Brain microvascular endothelial cell (primary cell): ENCODE results near the gene KRT15.

ENCODE experiments used
- DNase-seq: peaks from one replicate; pipeline ENCODE4 v3.0.0-alpha.2; 2020
- H3K27ac ChIP-seq: fragments of 250-450 bp; sonication (Bioruptor Pico); 2 replicates; pipeline ENCODE4 v1.5.1; 2020; ENCODE audit warnings: mild to moderate bottlenecking, moderate library complexity
- H3K27me3 ChIP-seq: fragments of 250-450 bp; sonication (Bioruptor Pico); replicated peaks from 2 replicates; pipeline ENCODE4 v1.5.1; 2020; ENCODE audit warnings: mild to moderate bottlenecking
- H3K36me3 ChIP-seq: fragments of 250-450 bp; sonication (Bioruptor Pico); replicated peaks from 2 replicates; pipeline ENCODE4 v1.5.1; 2020; ENCODE audit warnings: mild to moderate bottlenecking
- H3K4me3 ChIP-seq: 2 replicates; pipeline ENCODE4 v1.5.1; 2011; ENCODE audit warnings: low read depth, mild to moderate bottlenecking, control low read depth, low read length, moderate library complexity
- in situ Hi-C: cut with HindIII; loops from 2 replicates; pipeline ENCODE4 v1.10.0; 2017; ENCODE audit warnings: low sequenced_read_pairs, low pct_ligation_motif_present
- TF ChIP-seq, protein P1 (sequence below): IDR thresholded peaks from 2 replicates; pipeline ENCODE4 v1.5.1; 2011; ENCODE audit warnings: low read depth, mild to moderate bottlenecking, moderate library complexity, low read length, control low read depth, inconsistent platforms; ENCODE audit errors: missing control alignments

The KRT15 gene

GRCh38 chr17:41538565-41538991, 19.9 kb upstream of the KRT15 start:
- Histone ChIP-seq H3K4me3 (no peak overlapping the region), H3K27me3 (no peaks in the 10 kb centered on the region), H3K36me3 (no peaks in the 10 kb centered on the region), H3K27ac (no peak overlapping the region)
- TF ChIP-seq, protein P1, sequence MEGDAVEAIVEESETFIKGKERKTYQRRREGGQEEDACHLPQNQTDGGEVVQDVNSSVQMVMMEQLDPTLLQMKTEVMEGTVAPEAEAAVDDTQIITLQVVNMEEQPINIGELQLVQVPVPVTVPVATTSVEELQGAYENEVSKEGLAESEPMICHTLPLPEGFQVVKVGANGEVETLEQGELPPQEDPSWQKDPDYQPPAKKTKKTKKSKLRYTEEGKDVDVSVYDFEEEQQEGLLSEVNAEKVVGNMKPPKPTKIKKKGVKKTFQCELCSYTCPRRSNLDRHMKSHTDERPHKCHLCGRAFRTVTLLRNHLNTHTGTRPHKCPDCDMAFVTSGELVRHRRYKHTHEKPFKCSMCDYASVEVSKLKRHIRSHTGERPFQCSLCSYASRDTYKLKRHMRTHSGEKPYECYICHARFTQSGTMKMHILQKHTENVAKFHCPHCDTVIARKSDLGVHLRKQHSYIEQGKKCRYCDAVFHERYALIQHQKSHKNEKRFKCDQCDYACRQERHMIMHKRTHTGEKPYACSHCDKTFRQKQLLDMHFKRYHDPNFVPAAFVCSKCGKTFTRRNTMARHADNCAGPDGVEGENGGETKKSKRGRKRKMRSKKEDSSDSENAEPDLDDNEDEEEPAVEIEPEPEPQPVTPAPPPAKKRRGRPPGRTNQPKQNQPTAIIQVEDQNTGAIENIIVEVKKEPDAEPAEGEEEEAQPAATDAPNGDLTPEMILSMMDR = no peak
- in situ Hi-C loops = no loop called here
- no peak for DNase-seq

DNA sequence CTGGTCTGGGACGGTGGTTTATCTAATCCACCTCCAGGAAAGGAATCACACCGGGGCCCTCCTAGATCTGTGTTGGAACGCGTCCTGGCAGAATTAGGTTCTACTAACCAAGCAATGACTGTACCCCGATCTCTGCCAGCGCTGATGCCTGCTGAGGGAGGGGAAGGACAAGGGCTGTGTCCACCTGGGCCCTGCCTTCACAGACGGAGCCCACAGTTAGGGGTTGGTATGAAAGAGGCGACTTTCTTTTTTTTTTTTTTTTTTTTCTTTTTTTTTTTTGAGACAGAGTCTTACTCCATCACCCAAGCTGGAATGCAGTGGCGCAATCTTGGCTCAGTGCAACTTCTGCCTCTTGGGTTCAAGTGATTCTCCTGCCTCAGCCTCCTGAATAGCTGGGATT, 19.3 kb upstream of the KRT15 start:
- DNase-seq = no peak
- TF ChIP-seq, protein P1 = no peak
- H3K27me3 ChIP-seq = no peaks in the 10 kb centered on the region
- H3K36me3 ChIP-seq = no peaks in the 10 kb centered on the region
- no peak overlapping the region for H3K4me3 ChIP-seq
- H3K27ac ChIP-seq = no peak overlapping the region
- in situ Hi-C loops = no loop called here

DNA sequence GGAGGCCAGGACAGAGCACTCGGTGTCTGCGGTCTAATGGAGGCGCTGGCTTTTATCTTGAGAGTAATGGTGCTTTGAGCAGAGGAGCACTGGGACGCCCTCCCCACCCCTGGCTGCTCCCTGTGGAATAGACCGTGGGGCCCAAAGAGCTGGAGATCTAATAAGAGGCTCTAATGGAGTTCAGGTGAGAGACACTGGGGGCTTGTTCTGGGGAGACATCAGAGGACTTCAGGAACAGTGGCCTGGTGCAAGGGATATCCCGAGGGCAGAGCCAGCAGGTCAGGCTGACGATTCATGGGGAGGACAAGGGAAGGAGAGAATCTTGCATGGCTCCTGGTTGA, 18.9 kb upstream of the KRT15 start:
- DNase-seq = no peak
- in situ Hi-C loops = no loop called here
- no peak overlapping the region for H3K4me3 ChIP-seq
- H3K36me3 ChIP-seq = no peaks in the 10 kb centered on the region
- no peak overlapping the region for H3K27ac ChIP-seq
- TF ChIP-seq, protein P1 = no peak
- H3K27me3 ChIP-seq = no peaks in the 10 kb centered on the region

DNA sequence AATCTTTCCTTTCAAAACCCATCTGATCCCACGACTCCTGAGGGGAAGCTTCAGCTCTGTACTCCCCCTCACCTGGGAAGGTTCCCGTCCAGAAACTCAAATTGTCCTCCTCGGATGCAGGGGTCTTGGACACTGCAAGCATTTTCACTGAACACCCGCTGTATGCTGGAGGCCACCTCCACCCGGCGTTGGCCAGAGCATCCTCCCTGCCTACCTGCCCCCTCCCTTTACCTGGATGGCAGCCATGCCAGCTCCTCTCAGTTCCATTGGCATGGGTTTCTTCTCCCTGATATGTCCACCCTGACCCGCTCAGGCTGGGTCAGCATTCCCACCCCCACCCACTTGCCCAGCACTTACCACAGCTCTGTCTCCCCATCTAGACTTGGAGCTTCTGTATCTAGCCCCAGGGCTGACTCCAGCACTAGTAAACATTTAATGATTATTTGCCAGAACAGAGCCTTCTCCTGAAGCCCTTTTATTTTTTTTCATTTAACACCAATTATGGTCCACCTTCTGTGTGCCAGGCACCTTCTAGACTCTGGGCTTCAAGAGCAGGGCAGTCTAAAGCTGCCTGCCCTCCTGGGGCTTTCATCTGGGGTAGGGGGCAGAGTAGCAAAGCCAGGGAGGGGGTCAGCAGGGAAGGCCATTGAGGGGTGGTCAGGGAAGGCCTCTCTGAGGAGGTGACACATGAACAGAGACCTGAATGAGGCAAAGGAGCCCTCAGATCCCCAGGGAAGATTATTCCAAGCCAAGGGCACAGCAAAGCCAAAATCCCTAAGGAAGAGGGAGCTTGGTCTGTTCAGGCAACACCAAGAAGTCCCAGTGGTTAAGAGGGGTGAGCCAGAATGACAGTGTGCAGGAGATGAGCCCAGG, 18.3 kb upstream of the KRT15 start:
- no peak overlapping the region for H3K4me3 ChIP-seq
- H3K36me3 ChIP-seq = no peaks in the 10 kb centered on the region
- TF ChIP-seq, protein P1 = no peak
- in situ Hi-C loops = no loop called here
- no peak for DNase-seq
- H3K27ac ChIP-seq = no peak overlapping the region
- H3K27me3 ChIP-seq = no peaks in the 10 kb centered on the region

- no peak for DNase-seq
- Histone ChIP-seq H3K4me3 (no peak overlapping the region), H3K27me3 (no peaks in the 10 kb centered on the region), H3K27ac (no peak overlapping the region), H3K36me3 (no peaks in the 10 kb centered on the region)
- TF ChIP-seq, protein P1 = no peak
- in situ Hi-C loops = no loop called here
Measured at GRCh38 chr17:41535764-41536481, 17.2 kb upstream of the KRT15 start.
